Mesothelial cell of epicardium (in vitro differentiated cells): ENCODE results near the gene UTP14C. TPM values are rescaled to one million over a fixed set of nuclear protein-coding genes. Genes with fewer than 3 reads are reported as not detected.

ENCODE experiments used
- DNase-seq, 2 experiments: peaks; one replicate each; pipeline ENCODE4 v3.0.0; 2021; ENCODE audit warnings: low spot score in 2 of 2; ENCODE audit not compliant: unreplicated experiment in 2 of 2
- H3K27ac Mint-ChIP-seq: 2 replicates; pipeline ENCODE4 v1.8.0; 2021; ENCODE audit warnings: mixed read lengths
- H3K27me3 Mint-ChIP-seq: 2 replicates; pipeline ENCODE4 v1.8.0; 2021; ENCODE audit warnings: low read depth, mixed read lengths
- H3K36me3 Mint-ChIP-seq: 2 replicates; pipeline ENCODE4 v1.8.0; 2021; ENCODE audit warnings: mixed read lengths
- H3K4me1 Mint-ChIP-seq: 2 replicates; pipeline ENCODE4 v1.8.0; 2021; ENCODE audit warnings: mixed read lengths
- H3K4me3 Mint-ChIP-seq: 2 replicates; pipeline ENCODE4 v1.8.0; 2021; ENCODE audit warnings: mild to moderate bottlenecking, moderate library complexity, mixed read lengths
- H3K9me3 Mint-ChIP-seq: 2 replicates; pipeline ENCODE4 v1.8.0; 2021; ENCODE audit warnings: mixed read lengths
- total RNA-seq: library from RNA; stranded (reverse); gene quantifications from 3 replicates; pipeline ENCODE4 v1.2.1, GENCODE V29; 2021
- TF ChIP-seq, protein P1 (sequence below): fragments of 200-600 bp; sonication (generic); IDR thresholded peaks from one replicate; pipeline ENCODE4 v1.5.0; 2021; ENCODE audit warnings: antibody characterized with exemption; ENCODE audit not compliant: unreplicated experiment

The UTP14C gene
- total RNA-seq, 1 donor from 2014 or later = 27.1 TPM

DNA sequence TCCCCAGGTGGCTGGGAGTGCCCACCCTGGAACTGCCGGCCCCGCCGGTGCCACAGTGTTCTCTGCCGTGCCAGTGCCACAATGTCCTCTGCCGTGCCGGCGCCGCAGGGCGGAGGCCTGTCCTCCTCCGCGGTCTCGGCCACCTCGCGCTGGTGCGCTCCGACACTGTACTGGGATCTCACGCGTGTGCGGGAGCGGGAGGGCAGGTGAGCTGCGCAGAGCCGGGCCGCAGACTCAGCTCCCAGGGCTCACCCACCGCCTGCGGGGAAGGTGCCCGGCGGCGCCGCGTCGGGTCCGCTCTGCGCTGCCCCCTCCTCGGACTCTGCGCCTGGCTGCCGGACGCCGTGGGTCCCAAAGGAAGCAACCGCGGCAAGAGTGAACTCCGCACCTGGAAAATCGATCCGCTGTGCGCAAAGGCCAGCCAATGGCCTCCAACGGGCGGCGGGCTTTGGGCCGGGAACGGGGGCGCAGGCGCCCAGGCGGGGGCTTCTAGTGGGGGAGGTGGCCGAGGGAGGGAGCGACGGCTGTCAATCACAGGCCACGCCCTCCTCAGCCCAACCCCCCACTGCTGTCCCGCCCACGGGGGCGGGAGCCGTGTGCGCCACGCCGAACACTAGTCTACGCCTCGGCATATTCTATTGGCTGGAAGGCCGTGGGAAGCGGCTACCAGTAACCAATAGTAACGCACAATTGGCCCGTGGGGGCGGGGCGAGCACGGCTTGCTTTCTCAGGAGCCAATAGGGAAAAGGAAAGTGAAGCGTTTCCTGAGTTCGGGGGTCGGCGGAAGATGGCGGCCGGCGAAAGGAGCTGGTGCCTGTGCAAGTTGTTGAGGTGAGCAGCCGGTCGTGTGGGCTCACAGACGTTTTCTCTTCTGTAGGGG is 12.6 kb upstream of the UTP14C start, which contains the start of gene ALG11:
Gene ALG11 (plus strand): TSS at position 767 of the 880 bp plus-strand sequence. CDS start 21 bp downstream, at position 788.
- TF ChIP-seq, protein P1, sequence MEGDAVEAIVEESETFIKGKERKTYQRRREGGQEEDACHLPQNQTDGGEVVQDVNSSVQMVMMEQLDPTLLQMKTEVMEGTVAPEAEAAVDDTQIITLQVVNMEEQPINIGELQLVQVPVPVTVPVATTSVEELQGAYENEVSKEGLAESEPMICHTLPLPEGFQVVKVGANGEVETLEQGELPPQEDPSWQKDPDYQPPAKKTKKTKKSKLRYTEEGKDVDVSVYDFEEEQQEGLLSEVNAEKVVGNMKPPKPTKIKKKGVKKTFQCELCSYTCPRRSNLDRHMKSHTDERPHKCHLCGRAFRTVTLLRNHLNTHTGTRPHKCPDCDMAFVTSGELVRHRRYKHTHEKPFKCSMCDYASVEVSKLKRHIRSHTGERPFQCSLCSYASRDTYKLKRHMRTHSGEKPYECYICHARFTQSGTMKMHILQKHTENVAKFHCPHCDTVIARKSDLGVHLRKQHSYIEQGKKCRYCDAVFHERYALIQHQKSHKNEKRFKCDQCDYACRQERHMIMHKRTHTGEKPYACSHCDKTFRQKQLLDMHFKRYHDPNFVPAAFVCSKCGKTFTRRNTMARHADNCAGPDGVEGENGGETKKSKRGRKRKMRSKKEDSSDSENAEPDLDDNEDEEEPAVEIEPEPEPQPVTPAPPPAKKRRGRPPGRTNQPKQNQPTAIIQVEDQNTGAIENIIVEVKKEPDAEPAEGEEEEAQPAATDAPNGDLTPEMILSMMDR = no peak
- peaks cover 26% of the 10 kb centered on the region for H3K36me3 Mint-ChIP-seq
- peak within 1 kb of the TSS; percentile 95 for H3K4me3 Mint-ChIP-seq
- H3K27me3 Mint-ChIP-seq = no peaks in the 10 kb centered on the region
- H3K27ac Mint-ChIP-seq = peak within 1 kb of the TSS; percentile 98
- DNase-seq = peak; percentile 95 to 100
- H3K9me3 Mint-ChIP-seq = peaks cover 7% of the 10 kb centered on the region
- peaks cover 41% of the 10 kb centered on the region for H3K4me1 Mint-ChIP-seq

DNA sequence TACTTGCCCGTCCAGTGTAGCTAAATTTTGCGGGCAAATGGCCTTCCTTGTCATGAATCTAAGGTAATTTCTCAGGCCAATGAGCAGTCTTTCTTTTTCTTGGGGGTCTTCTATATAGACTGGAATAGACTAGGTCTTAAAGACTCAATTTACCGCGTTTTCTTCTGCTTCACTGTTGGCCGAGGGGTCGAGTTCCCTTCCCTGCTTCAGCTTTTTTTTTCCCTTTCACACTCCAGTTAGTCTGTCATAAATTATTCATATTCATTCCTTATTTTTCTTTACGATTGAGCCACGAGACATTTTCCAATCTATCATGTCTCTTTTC is 12.0 kb upstream of the UTP14C start:
- Mint-ChIP-seq H3K4me1 (peaks cover 38% of the 10 kb centered on the region), H3K9me3 (peaks cover 7% of the 10 kb centered on the region), H3K27me3 (no peaks in the 10 kb centered on the region), H3K36me3 (peaks cover 28% of the 10 kb centered on the region), H3K4me3 (peak overlapping the region; percentile 95), H3K27ac (peak overlapping the region; percentile 98)
- no peak for DNase-seq
- TF ChIP-seq, protein P1 = no peak

DNA sequence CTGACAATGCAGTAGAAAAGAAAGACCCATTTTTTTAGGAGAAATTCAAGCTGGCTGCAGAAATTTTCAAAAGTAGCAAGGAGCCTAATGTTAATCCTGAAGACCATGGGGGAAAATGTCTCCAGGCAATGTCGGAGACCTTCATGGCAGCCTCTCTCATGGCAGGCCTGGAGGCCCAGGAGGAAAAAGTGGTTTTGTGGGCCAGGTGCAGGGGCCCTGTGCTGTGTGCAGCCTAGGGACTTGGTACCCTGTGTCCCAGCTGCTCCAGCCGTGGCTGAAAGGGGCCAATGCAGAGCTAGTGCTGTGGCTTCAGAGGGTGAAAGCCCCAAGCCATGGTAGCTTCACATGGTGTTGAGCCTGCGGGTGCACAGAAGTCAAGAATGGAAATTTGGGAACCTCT is 8.2 kb upstream of the UTP14C start:
- H3K36me3 Mint-ChIP-seq = peaks cover 46% of the 10 kb centered on the region
- DNase-seq = no peak
- TF ChIP-seq, protein P1 = no peak
- peaks cover 7% of the 10 kb centered on the region for H3K9me3 Mint-ChIP-seq
- no peak overlapping the region for H3K27ac Mint-ChIP-seq
- H3K27me3 Mint-ChIP-seq = no peaks in the 10 kb centered on the region
- peaks cover 8% of the 10 kb centered on the region for H3K4me1 Mint-ChIP-seq
- no peak overlapping the region for H3K4me3 Mint-ChIP-seq

DNA sequence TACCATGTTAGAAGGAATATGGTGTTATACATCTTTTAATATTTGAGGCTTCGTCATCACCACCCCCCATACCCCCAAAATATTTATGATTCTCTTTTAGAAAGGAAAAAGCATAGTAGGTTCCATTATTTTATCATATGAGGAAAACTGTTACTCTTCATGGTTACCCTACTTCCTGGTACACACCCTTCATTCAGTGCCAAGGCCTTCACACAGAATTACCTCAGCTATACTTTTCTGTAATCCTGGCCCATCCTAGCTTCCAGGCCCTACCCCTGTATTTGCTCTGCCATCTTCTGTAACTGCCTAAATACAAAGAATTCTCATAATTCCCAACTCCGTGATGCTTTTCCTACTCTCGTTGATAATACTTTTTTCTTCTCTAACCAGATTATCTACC is 4.3 kb upstream of the UTP14C start:
- TF ChIP-seq, protein P1 = no peak
- no peak for DNase-seq
- no peak overlapping the region for H3K4me3 Mint-ChIP-seq
- peaks cover 11% of the 10 kb centered on the region for H3K9me3 Mint-ChIP-seq
- H3K4me1 Mint-ChIP-seq = no peaks in the 10 kb centered on the region
- no peak overlapping the region for H3K27ac Mint-ChIP-seq
- no peaks in the 10 kb centered on the region for H3K27me3 Mint-ChIP-seq
- H3K36me3 Mint-ChIP-seq = peaks cover 67% of the 10 kb centered on the region

DNA sequence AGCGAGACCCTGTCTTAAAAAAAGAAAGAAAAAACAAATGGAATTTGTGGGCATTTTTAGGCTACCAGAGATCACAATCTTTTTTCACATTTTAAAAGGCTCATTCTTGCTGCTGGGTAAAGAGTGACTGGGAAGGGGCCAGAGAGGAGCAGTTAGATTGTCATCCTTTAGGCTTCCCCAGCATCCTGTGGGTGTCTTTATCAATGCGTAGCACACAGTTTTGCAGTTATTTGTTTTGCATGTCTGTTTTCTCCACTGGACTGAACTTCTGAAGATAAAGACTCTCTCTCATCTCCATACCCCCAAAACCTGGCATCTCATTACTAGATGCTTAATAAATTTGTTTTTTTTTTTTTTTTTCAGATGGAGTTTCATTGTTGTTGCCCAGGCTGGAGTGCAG is 2.1 kb upstream of the UTP14C start:
- no peaks in the 10 kb centered on the region for H3K4me1 Mint-ChIP-seq
- H3K9me3 Mint-ChIP-seq = peaks cover 25% of the 10 kb centered on the region
- H3K36me3 Mint-ChIP-seq = peaks cover 70% of the 10 kb centered on the region

More for the DNA sequence above, 2.1 kb upstream of the UTP14C start:
- no peak overlapping the region for H3K27ac Mint-ChIP-seq
- TF ChIP-seq, protein P1 = no peak
- no peak overlapping the region for H3K4me3 Mint-ChIP-seq
- no peak for DNase-seq
- H3K27me3 Mint-ChIP-seq = no peaks in the 10 kb centered on the region
